PFSK-1 (cell line): ENCODE results near the gene SPINT2.

Experiments
- FOXP2 ChIP-seq: optimal IDR thresholded peaks from 2 replicates; pipeline ENCODE3; 2011; ENCODE audit warnings: borderline replicate concordance, control low read depth, inconsistent platforms; ENCODE audit not compliant: insufficient read depth; ENCODE audit errors: extremely low read length, extremely low read depth
- POLR2AphosphoS5 ChIP-seq: IDR thresholded peaks from 2 replicates; pipeline ENCODE4 v1.6.1; 2012; ENCODE audit warnings: low read depth, mild to moderate bottlenecking, control low read depth, low read length, moderate library complexity
- SIN3A ChIP-seq: IDR thresholded peaks from 2 replicates; pipeline ENCODE4 v1.6.1; 2012; ENCODE audit warnings: mild to moderate bottlenecking, low read length, moderate library complexity, borderline replicate concordance; ENCODE audit not compliant: insufficient read depth
- TAF1 ChIP-seq: IDR thresholded peaks from 2 replicates; pipeline ENCODE4 v1.6.1; 2012; ENCODE audit warnings: low read length, control low read depth, borderline replicate concordance; ENCODE audit not compliant: insufficient read depth
- TF ChIP-seq, protein P1 (sequence below), 2 experiments: IDR thresholded peaks; 2 replicates each; pipeline versions ENCODE4 v1.6.1 to v1.8.0; 2011 to 2012; ENCODE audit warnings: low read depth in 2 of 2, low read length in 2 of 2, control low read depth in 1 of 2, inconsistent platforms in 1 of 2, mild to moderate bottlenecking in 1 of 2, moderate library complexity in 1 of 2; ENCODE audit not compliant: insufficient read depth in 1 of 2

Gene SPINT2

GRCh38 chr19:38266981-38267597 lies 2.7 kb downstream of the SPINT2 start:
- no peak for TF ChIP-seq TAF1
- TF ChIP-seq FOXP2, result peak; percentile 8
- no peak for TF ChIP-seq POLR2AphosphoS5

DNA sequence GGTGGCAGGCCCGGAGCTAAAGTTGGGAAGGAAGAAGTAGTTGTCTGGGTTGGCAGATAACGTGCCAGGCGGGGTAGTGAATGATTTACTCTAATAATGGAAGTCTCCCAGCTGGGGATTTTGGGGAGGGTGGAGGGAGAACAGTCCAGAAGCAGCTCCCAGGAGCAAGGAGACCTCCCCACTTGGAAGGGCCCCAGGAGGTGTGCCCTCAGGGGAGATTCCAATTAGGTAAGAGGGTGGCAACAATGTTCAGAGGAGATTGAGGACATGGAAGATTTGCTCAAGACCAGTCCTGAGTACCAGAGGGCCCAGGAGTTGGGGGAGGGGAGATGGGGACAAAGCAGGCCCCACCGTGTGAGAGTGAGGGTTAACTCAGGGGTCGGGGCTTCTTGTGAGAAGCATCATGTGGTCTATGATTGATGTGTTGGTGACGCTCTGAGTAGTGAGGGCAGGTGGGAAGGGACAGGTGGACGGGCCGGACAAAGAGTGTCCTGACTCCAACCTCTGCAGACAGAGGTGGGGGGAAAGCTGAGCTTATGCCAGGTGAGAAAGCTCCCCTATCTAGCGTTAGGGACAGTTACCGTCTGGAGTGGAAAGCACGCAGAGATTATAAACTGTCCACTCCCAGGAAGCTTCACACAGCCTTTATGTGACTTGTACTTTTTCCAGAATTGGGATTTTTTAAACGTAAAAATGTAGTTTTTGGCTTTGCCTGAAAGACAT lies 3.5 kb downstream of the SPINT2 start:
- TF ChIP-seq POLR2AphosphoS5, result no peak

DNA sequence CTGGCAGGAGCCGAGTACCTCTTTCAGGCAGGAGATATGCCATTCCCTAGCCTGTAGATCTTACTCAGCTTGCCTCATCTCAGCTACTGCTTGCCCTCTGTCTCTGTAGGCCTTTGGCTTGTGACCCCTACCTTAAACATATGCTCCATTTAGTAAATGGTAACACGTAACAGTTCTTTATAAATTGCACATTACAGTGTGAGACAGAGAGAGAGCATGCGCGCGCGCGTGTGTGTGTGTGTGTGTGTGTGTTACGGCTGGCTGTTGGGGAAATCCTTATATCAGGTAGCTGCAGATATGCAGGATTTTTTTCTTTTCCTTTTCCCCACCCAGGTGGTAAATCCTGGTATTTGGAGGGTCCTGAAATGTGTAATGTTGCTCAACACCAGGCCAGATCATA lies 4.2 kb downstream of the SPINT2 start:
- TF ChIP-seq POLR2AphosphoS5 (no peak), SIN3A (no peak), TAF1 (no peak), FOXP2 (no peak)
- TF ChIP-seq, protein P1, sequence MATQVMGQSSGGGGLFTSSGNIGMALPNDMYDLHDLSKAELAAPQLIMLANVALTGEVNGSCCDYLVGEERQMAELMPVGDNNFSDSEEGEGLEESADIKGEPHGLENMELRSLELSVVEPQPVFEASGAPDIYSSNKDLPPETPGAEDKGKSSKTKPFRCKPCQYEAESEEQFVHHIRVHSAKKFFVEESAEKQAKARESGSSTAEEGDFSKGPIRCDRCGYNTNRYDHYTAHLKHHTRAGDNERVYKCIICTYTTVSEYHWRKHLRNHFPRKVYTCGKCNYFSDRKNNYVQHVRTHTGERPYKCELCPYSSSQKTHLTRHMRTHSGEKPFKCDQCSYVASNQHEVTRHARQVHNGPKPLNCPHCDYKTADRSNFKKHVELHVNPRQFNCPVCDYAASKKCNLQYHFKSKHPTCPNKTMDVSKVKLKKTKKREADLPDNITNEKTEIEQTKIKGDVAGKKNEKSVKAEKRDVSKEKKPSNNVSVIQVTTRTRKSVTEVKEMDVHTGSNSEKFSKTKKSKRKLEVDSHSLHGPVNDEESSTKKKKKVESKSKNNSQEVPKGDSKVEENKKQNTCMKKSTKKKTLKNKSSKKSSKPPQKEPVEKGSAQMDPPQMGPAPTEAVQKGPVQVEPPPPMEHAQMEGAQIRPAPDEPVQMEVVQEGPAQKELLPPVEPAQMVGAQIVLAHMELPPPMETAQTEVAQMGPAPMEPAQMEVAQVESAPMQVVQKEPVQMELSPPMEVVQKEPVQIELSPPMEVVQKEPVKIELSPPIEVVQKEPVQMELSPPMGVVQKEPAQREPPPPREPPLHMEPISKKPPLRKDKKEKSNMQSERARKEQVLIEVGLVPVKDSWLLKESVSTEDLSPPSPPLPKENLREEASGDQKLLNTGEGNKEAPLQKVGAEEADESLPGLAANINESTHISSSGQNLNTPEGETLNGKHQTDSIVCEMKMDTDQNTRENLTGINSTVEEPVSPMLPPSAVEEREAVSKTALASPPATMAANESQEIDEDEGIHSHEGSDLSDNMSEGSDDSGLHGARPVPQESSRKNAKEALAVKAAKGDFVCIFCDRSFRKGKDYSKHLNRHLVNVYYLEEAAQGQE (IDR thresholded peaks at IDR 0.05; ENCODE audit: insufficient read depth in 1 of 2, low read depth in 2 of 2, low read length in 2 of 2), result no peak

- TF ChIP-seq FOXP2 (no peak), POLR2AphosphoS5 (no peak), TAF1 (no peak), SIN3A (no peak)
- TF ChIP-seq, protein P1 (IDR thresholded peaks at IDR 0.05; ENCODE audit: insufficient read depth in 1 of 2, low read depth in 2 of 2, low read length in 2 of 2), result no peak
Measured at GRCh38 chr19:38270587-38271167, 6.3 kb downstream of the SPINT2 start.

GRCh38 chr19:38273499-38273898 lies 9.1 kb downstream of the SPINT2 start:
- TF ChIP-seq POLR2AphosphoS5, result no peak
- TF ChIP-seq, protein P1 (IDR thresholded peaks at IDR 0.05; ENCODE audit: insufficient read depth in 1 of 2, low read depth in 2 of 2, low read length in 2 of 2), result no peak
- TF ChIP-seq TAF1, result no peak
- no peak for TF ChIP-seq FOXP2
- TF ChIP-seq SIN3A, result no peak

GRCh38 chr19:38274739-38275138 lies 10.4 kb downstream of the SPINT2 start:
- TF ChIP-seq, protein P1 (IDR thresholded peaks at IDR 0.05; ENCODE audit: insufficient read depth in 1 of 2, low read depth in 2 of 2, low read length in 2 of 2), result no peak
- TF ChIP-seq TAF1, result no peak
- no peak for TF ChIP-seq POLR2AphosphoS5
- TF ChIP-seq FOXP2, result no peak
- no peak for TF ChIP-seq SIN3A
